Coronary artery (tissue), 2 donors: ENCODE data around the gene MMP21.

Experiments
- DNase-seq: peaks from one replicate; pipeline ENCODE4 v3.0.0-alpha.2; 2017; ENCODE audit warnings: low spot score
- H3K27ac ChIP-seq, 2 donors: fragments of 200-600 bp; sonication (generic); one replicate each; pipeline ENCODE4 v1.5.1; 2016 to 2019
- H3K4me3 ChIP-seq: fragments of 200-600 bp; sonication (generic); 2 replicates; pipeline ENCODE4 v1.5.1; 2016; ENCODE audit warnings: mild to moderate bottlenecking, moderate library complexity
- TF ChIP-seq, protein P1 (sequence below): fragments of 200-600 bp; sonication (generic); IDR thresholded peaks from one replicate; pipeline ENCODE4 v1.5.1; 2019; ENCODE audit warnings: antibody characterized with exemption

The MMP21 gene

DNA sequence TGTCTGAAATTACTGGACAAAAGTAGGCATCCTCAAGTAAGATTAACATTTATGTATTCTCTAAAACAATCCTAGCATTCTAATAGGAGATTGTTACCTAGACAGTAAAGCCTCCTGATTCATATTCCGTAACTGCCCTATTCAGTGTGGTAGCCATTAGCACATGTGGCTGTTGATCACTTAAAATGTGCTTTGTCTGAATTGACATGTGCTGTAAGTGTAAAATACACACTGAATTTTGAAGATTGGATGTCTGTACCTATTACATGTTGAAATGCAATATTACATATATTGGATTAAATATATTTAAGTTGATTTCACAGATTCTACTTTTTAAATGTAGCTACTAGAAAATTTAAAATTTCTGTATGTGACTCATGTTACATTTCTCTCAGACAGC is 41.5 kb downstream of the MMP21 start:
- no peak for DNase-seq
- TF ChIP-seq, protein P1, sequence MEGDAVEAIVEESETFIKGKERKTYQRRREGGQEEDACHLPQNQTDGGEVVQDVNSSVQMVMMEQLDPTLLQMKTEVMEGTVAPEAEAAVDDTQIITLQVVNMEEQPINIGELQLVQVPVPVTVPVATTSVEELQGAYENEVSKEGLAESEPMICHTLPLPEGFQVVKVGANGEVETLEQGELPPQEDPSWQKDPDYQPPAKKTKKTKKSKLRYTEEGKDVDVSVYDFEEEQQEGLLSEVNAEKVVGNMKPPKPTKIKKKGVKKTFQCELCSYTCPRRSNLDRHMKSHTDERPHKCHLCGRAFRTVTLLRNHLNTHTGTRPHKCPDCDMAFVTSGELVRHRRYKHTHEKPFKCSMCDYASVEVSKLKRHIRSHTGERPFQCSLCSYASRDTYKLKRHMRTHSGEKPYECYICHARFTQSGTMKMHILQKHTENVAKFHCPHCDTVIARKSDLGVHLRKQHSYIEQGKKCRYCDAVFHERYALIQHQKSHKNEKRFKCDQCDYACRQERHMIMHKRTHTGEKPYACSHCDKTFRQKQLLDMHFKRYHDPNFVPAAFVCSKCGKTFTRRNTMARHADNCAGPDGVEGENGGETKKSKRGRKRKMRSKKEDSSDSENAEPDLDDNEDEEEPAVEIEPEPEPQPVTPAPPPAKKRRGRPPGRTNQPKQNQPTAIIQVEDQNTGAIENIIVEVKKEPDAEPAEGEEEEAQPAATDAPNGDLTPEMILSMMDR: no peak
- no peak overlapping the region for H3K4me3 ChIP-seq
- H3K27ac ChIP-seq: no peak overlapping the region

DNA sequence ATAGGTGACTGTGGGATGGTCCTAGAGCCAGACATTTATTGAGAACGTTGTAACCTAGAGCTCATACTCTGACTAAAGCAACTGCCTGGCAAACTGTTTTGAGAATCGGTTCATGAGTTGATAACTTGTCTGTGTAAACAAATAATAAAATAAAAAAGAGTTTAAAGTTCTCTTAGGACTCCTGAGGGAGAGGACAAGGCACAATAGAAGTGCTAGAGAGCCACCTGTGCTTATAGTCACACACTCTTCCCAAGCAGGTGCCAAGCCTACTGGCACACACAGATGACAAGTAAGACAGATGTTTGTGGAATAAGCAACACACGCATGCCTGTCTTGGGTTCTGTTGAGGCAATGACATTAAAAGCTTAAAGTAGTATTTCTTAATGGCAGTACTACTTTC is 48.2 kb downstream of the MMP21 start:
- H3K4me3 ChIP-seq: no peak overlapping the region
- no peak for DNase-seq
- no peak overlapping the region for H3K27ac ChIP-seq
- TF ChIP-seq, protein P1: no peak

DNA sequence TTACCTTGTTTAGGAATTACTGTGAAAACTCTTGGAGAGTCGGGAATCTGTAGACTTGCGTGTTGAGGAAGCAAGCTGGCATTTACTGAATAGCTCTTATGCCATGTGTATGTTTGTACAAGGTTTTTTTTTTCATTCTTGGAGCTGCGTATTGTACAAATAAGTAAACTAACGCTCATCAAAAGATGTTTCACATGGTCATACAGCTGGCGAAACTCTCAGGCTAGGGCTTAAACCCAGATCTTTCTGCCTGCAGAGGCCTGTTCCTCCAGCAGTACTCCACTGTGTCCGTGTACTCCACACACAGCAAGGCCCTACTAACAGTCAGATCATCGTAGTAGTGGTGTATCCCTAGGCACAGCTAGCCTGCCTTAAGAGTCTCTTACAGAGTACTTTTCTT is 48.7 kb downstream of the MMP21 start:
- Histone ChIP-seq H3K4me3 (no peak overlapping the region), H3K27ac (no peak overlapping the region)
- no peak for DNase-seq
- TF ChIP-seq, protein P1: no peak

DNA sequence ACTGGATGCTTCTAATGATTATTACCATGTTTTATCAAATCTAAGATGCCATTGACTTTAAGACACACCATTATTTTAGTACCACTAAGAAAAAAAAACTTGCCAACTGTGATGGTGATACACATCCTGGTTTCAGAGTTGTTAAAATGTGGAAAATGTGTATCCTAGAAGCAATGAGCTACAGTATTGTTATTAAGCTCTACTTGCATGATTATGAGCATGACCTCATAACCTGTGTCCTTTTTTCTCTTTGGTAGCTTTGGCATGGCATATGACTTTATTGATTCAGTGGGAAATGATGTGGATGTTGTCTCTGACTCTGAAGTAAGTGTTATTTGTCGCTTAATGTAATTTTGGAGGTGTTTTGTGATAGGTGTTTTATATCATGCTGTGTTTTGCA is 52.8 kb downstream of the MMP21 start:
- TF ChIP-seq, protein P1: no peak
- no peak for DNase-seq
- H3K27ac ChIP-seq: no peak overlapping the region
- H3K4me3 ChIP-seq: no peak overlapping the region

DNA sequence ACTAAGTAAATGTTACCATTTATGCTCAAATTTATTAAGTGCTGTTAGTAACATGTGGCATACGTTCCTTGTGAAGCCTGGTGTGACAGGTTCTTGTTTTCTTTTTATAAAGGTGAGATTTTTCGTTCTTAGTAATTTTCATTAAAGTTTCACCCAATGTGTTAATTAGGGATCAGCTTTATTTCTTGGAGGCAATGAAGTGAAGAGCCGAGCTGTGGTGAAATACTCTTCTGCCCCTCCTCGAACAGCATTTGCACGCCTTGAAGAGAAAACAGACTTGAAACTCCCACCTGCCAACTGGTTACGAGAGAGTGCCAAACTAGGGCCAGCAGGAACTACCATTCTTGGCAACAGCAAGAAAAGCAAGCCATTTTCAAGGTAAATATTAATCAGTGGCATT is 54.6 kb downstream of the MMP21 start:
- H3K27ac ChIP-seq: no peak overlapping the region

DNA sequence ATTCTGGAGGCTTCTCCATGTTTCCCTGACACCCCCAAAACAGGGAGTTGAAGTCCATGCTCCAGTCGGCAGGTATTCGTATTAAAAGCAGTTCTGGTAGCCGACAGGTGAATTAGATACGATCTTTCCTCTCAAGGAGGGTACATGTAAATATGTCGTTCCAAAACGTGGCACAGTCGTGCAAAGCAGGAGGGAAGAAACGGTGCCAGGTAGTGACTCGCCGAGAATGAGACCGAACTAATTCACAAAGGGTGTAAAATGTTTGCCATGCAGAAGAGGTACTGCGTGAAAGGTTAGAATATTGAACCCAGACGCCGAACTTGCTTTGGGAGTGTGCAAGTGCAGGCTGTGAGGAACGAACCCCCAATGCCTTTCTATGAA is 55.6 kb downstream of the MMP21 start:
- no peak for DNase-seq
- Histone ChIP-seq H3K4me3 (peak overlapping the region; percentile 100), H3K27ac (peak overlapping the region; percentile 77 to 95)
- TF ChIP-seq, protein P1: no peak

More for the DNA sequence above, 54.6 kb downstream of the MMP21 start:
- TF ChIP-seq, protein P1: no peak
- H3K4me3 ChIP-seq: no peak overlapping the region
- DNase-seq: no peak

DNA sequence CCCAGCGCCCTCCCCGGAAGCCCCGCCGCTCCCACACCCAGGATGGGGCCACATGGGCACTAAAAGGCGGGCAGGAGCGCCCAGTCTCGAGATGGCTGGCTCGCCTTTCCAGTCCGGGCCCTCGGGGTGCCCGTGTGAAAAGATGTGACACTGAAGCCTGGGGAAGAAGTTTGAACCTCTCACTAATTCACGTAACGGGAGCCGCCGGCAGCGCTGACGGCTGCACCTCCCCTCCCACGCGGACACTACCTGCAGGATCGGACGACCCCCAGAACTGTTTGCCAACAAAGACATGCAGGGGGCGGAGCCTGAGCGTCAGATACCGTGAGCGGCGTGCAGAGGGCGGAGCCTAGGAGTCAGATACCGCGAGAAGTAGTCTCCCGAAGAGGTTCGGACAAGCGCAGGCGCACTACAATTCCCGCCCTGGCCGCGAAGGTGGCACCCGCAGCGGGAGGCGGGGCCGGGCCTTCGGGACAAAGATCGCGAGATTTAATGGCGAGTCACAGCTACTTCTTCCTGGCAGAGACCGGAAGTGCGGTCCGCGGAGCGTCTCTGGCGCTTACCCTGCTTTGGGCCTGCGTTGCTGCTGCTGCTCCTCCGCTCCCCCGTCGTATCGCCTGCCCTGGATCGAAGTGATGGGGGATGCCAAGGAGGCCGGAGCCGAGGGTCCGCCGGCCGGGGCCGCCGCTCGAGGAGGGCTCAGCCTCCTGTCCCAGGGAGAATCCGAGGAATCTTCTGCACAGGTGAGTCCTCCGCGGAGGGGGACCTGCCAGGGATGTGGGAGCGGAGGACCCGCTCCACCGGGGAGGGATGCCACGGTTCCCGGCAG is 56.2 kb downstream of the MMP21 start, which contains the start of gene EDRF1:
Gene EDRF1, plus strand, starts transcription at position 537 of the 829 bp plus-strand sequence. Its CDS starts 99 bp downstream, at position 636.
- DNase-seq: peak; percentile 100
- H3K27ac ChIP-seq: peak within 1 kb of the TSS; percentile 77 to 95
- TF ChIP-seq, protein P1: no peak
- peak within 1 kb of the TSS; percentile 100 for H3K4me3 ChIP-seq
